WTC11 (cell line): Measurements from ENCODE around the gene TTLL3.

Experiments used
- ATF3 ChIP-seq: sonication (generic); formaldehyde crosslinking; conservative IDR thresholded peaks from 2 replicates; pipeline ENCODE4 v1.8.1; 2022; ENCODE audit warnings: mild to moderate bottlenecking, missing genetic modification reagents
- CTCF ChIP-seq: fragments of 200-600 bp; IDR thresholded peaks from 2 replicates; pipeline ENCODE4 v1.8.0; 2022; ENCODE audit warnings: antibody characterized with exemption
- FOXK1 ChIP-seq: sonication (generic); formaldehyde crosslinking; IDR thresholded peaks from 2 replicates; pipeline ENCODE4 v1.8.0; 2022; ENCODE audit warnings: mild to moderate bottlenecking, moderate library complexity, missing genetic modification reagents
- FOXP4 ChIP-seq: sonication (generic); formaldehyde crosslinking; IDR thresholded peaks from 2 replicates; pipeline ENCODE4 v1.8.0; 2022; ENCODE audit warnings: mild to moderate bottlenecking, missing genetic modification reagents
- TEAD4 ChIP-seq: sonication (generic); formaldehyde crosslinking; IDR thresholded peaks from 2 replicates; pipeline ENCODE4 v1.8.0; 2022; ENCODE audit warnings: mild to moderate bottlenecking, missing genetic modification reagents
- USF2 ChIP-seq: sonication (generic); formaldehyde crosslinking; IDR thresholded peaks from 2 replicates; pipeline ENCODE4 v1.8.1; 2023; ENCODE audit warnings: mild to moderate bottlenecking, missing genetic modification reagents, moderate library complexity

- TF ChIP-seq CTCF: no peak
- TF ChIP-seq FOXP4: no peak
- no peak for TF ChIP-seq FOXK1
- no peak for TF ChIP-seq TEAD4 (CRISPR knock-in tag)
- TF ChIP-seq USF2 (CRISPR knock-in tag): no peak
- no peak for TF ChIP-seq ATF3
Measured at GRCh38 chr3:9779721-9780457, 30.2 kb upstream of the TTLL3 start.
